ENCODE results near the gene VSIR. TPM values are rescaled to one million over a fixed set of nuclear protein-coding genes. Genes with fewer than 3 reads are reported as not detected.

VSIR gene
- total and polyA plus RNA-seq, 9 donors, result 19.9 to 94.1 (median 57.2) TPM

DNA sequence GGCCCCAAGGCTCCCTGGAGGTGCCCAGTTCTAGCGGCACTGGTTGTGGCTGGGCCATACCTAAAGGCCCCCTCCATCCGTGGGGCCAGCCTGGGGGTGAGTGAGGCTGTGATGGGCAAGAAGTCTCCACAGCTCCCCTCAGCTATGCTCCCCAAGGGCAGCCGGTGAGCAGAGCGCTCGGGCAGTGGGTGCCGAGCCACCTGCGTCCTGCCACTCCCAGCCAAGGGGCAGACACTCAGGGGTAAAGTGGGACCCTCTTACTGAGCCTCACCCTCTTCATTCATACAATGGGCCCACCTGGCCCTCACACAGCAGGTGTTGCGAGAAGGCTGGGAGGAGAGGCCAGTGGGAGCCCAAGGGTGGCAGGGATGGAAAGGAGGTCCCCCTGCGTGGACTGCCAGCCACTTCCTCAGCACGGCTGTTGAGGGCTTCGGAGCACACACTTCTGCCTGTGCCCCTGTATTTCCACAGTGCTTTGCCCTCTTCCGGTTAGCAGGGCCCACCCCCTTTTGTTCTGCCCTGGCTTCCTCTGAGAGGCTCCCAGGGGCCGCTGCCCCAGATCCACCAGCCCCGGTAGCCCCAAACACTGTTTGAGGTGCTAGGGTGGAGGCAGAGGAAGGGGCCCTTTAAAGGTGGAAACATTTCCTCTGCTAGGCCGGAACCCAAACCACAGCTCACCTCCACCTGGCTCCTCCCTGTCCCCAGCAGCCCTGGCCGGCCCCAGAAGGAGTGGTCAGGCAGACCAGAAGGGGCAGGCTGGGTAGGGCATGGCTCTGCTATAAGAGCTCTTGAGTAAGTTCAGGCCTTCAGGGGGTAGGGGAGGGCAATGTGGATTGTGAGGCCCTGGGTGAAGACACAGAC is 37.4 kb downstream of the VSIR start:
- intact Hi-C loops (cut with DNase I), result no loop called here
- WGBS, 3 donors, result 93 to 96% (median 93%) methylated on average over 16 of the region's 16 CpGs
- Histone ChIP-seq H3K27me3 (no peaks in the 10 kb centered on the region), H3K4me1 (ENCODE audit: insufficient read depth) (peaks cover 10% of the 10 kb centered on the region), H3K9me3 (no peaks in the 10 kb centered on the region), H3K36me3 (no peaks in the 10 kb centered on the region), H3K4me3 (no peak overlapping the region), H3K27ac (no peak overlapping the region)
- TF ChIP-seq POLR2A (IDR thresholded peaks at IDR 0.05), result no peak
- TF ChIP-seq, protein P1, sequence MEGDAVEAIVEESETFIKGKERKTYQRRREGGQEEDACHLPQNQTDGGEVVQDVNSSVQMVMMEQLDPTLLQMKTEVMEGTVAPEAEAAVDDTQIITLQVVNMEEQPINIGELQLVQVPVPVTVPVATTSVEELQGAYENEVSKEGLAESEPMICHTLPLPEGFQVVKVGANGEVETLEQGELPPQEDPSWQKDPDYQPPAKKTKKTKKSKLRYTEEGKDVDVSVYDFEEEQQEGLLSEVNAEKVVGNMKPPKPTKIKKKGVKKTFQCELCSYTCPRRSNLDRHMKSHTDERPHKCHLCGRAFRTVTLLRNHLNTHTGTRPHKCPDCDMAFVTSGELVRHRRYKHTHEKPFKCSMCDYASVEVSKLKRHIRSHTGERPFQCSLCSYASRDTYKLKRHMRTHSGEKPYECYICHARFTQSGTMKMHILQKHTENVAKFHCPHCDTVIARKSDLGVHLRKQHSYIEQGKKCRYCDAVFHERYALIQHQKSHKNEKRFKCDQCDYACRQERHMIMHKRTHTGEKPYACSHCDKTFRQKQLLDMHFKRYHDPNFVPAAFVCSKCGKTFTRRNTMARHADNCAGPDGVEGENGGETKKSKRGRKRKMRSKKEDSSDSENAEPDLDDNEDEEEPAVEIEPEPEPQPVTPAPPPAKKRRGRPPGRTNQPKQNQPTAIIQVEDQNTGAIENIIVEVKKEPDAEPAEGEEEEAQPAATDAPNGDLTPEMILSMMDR (IDR thresholded peaks at IDR 0.05), result no peak
- TF ChIP-seq EP300 (IDR thresholded peaks at IDR 0.05), result no peak
- DNase-seq, result peak in 1 of 5 donors; percentile 29

DNA sequence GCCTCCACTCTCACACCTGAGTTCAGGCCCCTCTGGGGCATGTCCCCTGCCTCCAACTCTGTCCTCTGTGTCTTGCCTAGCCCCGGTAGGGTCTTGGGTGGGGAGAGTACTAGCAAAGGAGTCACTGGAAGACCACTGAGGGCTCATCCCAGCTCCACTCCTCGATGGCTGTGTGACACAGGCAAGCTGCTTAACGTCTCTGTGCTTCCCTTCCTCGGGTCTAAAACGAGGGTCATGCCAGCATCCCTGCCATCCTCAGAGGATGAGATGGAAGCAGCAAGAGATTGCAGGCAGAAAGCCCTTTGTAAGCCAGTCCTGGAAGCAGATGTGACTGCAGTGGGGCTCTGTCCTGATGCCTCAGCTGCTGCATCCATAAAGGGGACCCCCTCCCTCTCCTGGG is 38.5 kb downstream of the VSIR start:
- no peaks in the 10 kb centered on the region for H3K27me3 ChIP-seq
- no peaks in the 10 kb centered on the region for H3K36me3 ChIP-seq
- intact Hi-C loops (cut with DNase I), result loop anchor here in 1 of 4 donors (5.0 kb wide), 1 partner anchor 502 kb away; no protein-coding TSS in a partner anchor
- H3K4me1 ChIP-seq (ENCODE audit: insufficient read depth), result peaks cover 4% of the 10 kb centered on the region
- no peak overlapping the region for H3K27ac ChIP-seq
- H3K4me3 ChIP-seq, result no peak overlapping the region
- no peaks in the 10 kb centered on the region for H3K9me3 ChIP-seq
- TF ChIP-seq POLR2A (IDR thresholded peaks at IDR 0.05) (no peak), EP300 (IDR thresholded peaks at IDR 0.05) (no peak)
- TF ChIP-seq, protein P1 (IDR thresholded peaks at IDR 0.05), result no peak
- DNase-seq, result no peak
- 80 to 89% (median 88%) methylated on average over 5 of the region's 5 CpGs for WGBS, 3 donors

DNA sequence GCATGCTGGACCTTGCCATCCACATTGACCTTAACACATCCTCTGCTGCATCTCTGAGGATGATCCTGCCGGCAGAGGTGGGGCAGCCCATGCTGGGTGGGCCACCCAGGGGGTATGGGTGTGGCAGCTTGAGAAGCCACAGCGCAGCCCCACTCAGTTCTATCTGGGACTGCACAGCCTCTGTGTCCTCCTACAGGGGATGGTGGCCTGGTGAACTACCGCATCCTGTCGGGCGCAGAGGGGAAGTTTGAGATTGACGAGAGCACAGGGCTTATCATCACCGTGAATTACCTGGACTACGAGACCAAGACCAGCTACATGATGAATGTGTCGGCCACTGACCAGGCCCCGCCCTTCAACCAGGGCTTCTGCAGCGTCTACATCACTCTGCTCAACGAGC is 41.5 kb downstream of the VSIR start:
- intact Hi-C loops (cut with DNase I), result loop anchor here in 1 of 4 donors (5.0 kb wide), 1 partner anchor 499 kb away; no protein-coding TSS in a partner anchor
- WGBS, 3 donors, result 94 to 96% (median 95%) methylated on average over 12 of the region's 12 CpGs
- H3K36me3 ChIP-seq, result no peaks in the 10 kb centered on the region

DNA sequence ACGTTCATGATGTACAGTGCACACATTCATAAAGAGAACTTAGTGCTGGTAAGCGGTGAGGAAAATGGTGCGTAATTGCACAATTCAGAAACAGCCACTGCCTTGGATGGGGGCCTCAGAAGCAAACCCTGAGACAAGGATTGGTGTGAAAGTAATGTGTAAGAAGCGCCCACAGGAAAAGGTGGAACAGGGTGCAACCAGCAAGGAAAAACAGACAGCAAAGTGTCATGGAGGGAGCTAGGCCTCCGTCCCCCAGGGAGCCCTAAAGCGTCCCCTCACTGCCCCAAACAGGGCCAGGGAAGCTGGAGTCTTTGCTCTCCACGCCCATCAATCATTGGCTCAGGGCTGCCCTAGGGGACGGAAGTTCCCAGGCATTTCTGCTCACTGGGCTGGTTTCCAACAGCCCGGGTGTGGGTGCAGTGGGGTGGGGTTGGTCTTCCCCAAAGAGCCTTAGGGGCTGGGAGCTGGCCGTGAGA is 44.1 kb downstream of the VSIR start:
- peak overlapping the region in 1 of 2 donors; percentile 67 for H3K27ac ChIP-seq

More for the DNA sequence above, 41.5 kb downstream of the VSIR start:
- Histone ChIP-seq H3K9me3 (no peaks in the 10 kb centered on the region), H3K4me1 (ENCODE audit: insufficient read depth) (peaks cover 16% of the 10 kb centered on the region), H3K4me3 (no peak overlapping the region), H3K27me3 (no peaks in the 10 kb centered on the region), H3K27ac (no peak overlapping the region)
- DNase-seq, result no peak
- TF ChIP-seq, protein P1 (IDR thresholded peaks at IDR 0.05), result no peak
- TF ChIP-seq POLR2A (IDR thresholded peaks at IDR 0.05), result no peak
- TF ChIP-seq EP300 (IDR thresholded peaks at IDR 0.05), result no peak

More for the DNA sequence above, 44.1 kb downstream of the VSIR start:
- no peak overlapping the region for H3K4me3 ChIP-seq
- peaks cover 19% of the 10 kb centered on the region for H3K4me1 ChIP-seq (ENCODE audit: insufficient read depth)
- TF ChIP-seq, protein P1 (IDR thresholded peaks at IDR 0.05), result no peak
- no peak for TF ChIP-seq POLR2A (IDR thresholded peaks at IDR 0.05)
- TF ChIP-seq EP300 (IDR thresholded peaks at IDR 0.05), result no peak
- H3K36me3 ChIP-seq, result no peaks in the 10 kb centered on the region
- no peaks in the 10 kb centered on the region for H3K27me3 ChIP-seq
- WGBS, 3 donors, result 67 to 69% (median 68%) methylated on average over 10 of the region's 10 CpGs
- intact Hi-C loops (cut with DNase I), result loop anchor here in 1 of 4 donors (5.0 kb wide), 1 partner anchor 43 kb away; the partner anchor contains the start of gene VSIR
- DNase-seq, result no peak
- H3K9me3 ChIP-seq, result no peaks in the 10 kb centered on the region
